GM12872 (cell line): ENCODE results near the gene PNMT.
A peak's percentile ranks its signal among the peaks of the same experiment; 100 is the strongest.

Source experiments
- TF ChIP-seq, protein P1 (sequence below): IDR thresholded peaks from 3 replicates; pipeline ENCODE4 v1.5.1; 2011; ENCODE audit warnings: low read depth, mild to moderate bottlenecking, low read length, moderate library complexity; ENCODE audit not compliant: insufficient read depth

PNMT gene

DNA sequence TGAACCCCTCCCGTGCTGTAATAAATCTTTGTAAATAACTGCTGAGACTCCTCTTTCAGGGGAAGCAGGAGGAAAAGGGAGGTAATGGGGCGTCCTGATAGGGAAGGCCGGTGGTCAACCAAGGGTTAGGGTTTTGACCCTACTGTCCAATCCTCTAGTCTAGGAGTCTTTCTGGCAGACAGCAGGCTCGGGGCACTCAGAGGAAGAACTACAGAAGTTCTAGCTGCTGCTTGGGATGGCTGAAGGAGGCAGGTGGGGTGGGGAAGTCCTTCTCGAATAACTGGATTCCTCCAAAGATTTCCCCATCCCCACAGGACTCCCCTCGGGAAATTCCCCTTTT, 31.7 kb upstream of the PNMT start:
- TF ChIP-seq, protein P1, sequence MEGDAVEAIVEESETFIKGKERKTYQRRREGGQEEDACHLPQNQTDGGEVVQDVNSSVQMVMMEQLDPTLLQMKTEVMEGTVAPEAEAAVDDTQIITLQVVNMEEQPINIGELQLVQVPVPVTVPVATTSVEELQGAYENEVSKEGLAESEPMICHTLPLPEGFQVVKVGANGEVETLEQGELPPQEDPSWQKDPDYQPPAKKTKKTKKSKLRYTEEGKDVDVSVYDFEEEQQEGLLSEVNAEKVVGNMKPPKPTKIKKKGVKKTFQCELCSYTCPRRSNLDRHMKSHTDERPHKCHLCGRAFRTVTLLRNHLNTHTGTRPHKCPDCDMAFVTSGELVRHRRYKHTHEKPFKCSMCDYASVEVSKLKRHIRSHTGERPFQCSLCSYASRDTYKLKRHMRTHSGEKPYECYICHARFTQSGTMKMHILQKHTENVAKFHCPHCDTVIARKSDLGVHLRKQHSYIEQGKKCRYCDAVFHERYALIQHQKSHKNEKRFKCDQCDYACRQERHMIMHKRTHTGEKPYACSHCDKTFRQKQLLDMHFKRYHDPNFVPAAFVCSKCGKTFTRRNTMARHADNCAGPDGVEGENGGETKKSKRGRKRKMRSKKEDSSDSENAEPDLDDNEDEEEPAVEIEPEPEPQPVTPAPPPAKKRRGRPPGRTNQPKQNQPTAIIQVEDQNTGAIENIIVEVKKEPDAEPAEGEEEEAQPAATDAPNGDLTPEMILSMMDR = no peak

DNA sequence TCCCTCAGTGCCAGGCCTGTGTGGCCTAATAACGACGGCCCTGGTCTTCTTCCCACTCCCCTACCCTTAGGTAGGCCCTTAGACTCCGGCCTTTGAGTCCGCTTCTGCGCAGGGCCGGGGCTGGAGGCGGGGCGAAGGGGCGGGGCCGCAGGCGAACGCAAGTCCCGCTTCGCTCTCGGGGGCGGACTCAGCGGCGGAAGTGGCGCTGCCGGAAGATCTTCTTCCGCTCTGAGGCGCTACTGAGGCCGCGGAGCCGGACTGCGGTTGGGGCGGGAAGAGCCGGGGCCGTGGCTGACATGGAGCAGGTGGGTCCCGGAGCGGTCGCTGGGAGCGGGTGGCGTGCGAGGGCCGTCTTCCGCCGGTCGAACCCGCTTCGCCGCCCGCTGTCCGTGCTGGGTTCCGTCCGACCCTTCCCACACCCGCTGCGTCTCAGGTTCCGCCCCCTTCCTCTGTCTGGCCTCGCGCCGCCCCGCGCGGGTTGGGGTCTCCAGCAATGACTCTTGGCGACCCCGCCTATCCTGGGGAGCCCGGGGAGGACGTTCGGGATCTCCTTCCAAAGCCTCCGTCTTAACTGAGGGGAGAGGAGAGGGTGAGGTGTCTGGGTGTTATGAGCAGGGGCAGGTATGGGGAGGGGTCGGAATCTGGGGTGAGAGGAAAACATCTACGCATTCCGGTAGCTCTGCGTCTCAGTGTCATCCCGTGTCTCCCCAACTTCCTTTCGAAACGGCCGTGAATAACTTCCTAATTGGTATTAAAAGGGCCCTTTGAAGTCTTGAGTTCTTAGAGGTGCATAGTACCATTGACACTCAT, 31.1 kb upstream of the PNMT start, which contains the start of gene STARD3:
Gene STARD3, plus strand, starts transcription at position 218 of the 810 bp plus-strand sequence. CDS start 16,388 bp downstream, outside the sequence.
- TF ChIP-seq, protein P1 = 0 out of 3 replicates have a peak, but pooled peaks have one; percentile 5

DNA sequence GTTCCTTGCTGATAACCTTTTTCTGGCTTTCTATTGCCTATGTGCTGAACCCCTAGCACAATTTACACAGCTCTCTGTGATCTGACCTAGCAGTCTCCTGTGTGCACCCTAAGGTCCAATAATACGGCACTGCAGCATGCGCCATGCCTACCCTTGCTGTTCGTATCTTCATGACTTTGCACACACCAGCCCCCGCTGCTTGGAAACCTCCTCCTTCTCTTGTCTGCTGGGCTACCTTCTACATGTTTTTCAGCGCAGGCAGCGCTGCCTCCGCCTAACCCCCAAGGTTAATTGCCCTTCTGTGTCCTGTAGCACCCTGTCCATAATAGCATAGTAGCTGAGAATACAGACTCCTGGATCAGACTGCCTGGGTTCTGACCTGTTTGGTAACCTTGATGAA, 29.9 kb upstream of the PNMT start:
- TF ChIP-seq, protein P1 = no peak

DNA sequence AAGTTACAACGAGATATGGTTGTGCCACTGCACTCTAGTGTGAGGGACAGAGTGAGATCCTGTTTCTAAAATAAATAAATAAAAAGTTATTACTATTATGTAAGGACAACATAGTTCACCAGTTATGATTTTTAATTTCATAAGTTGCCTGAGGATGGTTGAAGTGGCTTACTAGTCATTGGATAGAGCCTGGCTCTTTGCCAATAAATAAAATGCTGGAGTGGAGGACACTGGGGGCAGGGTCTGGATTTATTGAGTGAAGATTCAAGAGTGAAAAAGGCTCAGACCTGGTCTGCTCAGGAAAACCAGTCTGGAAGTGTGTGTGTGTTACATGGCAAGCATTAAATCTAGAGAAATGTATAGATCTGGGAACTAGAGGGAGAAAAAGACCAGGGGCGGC, 29.2 kb upstream of the PNMT start:
- TF ChIP-seq, protein P1 = no peak

DNA sequence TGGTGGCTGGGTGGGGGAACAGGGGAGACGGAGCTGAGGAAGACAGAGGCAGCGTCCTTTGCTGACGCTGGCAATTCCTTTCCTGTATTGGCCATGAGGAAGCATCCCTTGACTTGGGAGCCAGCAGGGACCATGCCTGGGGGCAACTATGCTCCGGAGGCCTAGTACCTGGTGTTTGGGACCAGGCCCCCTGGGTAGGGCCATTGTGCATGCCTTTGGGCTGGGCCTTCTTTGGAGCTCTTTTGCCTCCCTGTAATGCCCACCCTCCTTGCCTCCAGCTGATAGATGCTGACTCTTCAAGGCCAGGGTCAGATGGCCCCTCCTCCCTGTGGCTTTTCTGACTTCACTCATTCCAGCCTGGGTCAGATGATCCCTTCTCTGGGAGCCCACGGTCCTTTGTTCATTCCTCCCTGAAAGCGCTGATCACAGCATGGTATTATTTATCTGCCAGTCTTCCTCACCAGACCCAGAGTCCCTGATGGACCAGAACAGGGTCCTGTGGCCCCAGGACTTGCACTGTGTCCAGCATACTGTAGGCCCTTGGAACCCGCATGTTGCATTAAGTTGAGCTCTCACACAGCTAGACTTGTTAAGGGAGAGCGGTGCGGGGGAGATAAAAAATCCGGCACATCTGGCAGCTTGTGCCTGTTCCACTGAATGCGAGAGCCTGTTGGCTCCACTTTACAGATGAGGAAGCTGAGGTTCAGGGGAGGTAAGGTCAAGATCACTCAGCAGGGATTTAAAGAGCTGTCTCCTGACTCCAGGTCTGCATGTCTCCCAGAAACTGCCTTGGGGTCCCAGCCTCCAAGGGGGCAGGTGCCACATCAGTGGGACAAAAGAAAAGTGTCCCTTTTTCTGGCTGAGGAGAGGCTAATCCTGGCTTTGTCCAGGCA, 28.4 kb upstream of the PNMT start:
- TF ChIP-seq, protein P1 = no peak

DNA sequence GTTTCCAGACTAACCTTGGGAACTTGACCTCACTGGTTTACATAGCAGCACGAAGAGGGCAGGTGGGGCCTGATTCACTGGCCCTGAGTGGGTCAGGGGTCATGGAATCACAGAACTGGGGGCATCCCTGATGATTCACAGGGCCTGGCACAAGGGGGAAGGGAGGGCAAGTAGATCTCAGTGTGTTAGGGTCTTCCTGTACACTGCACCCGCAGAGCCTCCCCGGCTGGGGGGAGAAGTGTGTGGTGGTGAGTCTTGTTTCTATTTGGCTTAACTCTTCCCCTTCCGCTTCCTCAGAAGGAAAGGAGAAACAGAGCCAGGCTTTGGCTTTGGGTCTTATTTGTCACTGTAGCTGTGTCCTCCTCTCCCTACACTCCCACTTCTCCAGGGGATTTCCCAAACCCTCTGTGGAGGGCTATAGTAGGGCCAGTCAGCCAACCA, 27.6 kb upstream of the PNMT start:
- TF ChIP-seq, protein P1 = no peak

DNA sequence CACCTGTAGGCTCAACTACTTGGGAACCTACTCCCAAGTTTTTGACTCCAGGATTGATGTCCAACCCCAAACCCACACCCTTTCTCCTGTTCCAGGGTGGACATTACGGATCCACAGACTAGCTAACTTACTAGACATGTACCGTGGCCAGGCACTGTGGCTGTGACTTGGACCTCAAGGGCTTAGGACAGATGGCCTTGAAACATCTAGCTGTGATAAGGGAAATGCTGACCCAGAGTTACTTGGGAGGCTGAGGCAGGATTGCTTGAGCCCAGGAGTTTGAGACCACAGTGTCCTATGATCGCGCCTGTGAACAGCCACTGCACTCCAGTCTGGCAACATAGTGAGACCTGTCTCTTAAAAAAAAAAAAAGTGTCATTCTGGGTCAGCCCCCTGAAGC, 27.2 kb upstream of the PNMT start:
- TF ChIP-seq, protein P1 = no peak
